GM21619 (cell line): ENCODE data around the gene PPP2R3B.
A peak's percentile ranks its signal among the peaks of the same experiment; 100 is the strongest.
"Not testable (repeated sequence)": the region's sequence is repeated elsewhere in the genome, so short reads cannot be mapped to it uniquely, and the experiment has no call there.

Source experiments
- ATAC-seq: cut with Tn5 transposase; IDR thresholded peaks from one replicate; pipeline ENCODE4 v1.9.1; 2021; ENCODE audit not compliant: unreplicated experiment

Gene PPP2R3B

GRCh38 chrX:405149-405548 is 18.4 kb upstream of the PPP2R3B start:
- ATAC-seq: no peak

- no peak for ATAC-seq
Measured at GRCh38 chrX:404656-405055, 17.9 kb upstream of the PPP2R3B start.

- no peak for ATAC-seq
Measured at GRCh38 chrX:402857-403256, 16.1 kb upstream of the PPP2R3B start.

GRCh38 chrX:400258-400657 is 13.6 kb upstream of the PPP2R3B start:
- no peak for ATAC-seq

GRCh38 chrX:397575-397974 is 10.9 kb upstream of the PPP2R3B start:
- ATAC-seq: no peak

- no peak for ATAC-seq
Measured at GRCh38 chrX:394830-395229, 8.1 kb upstream of the PPP2R3B start.

- no peak for ATAC-seq
Measured at GRCh38 chrX:392575-392846, 5.8 kb upstream of the PPP2R3B start.

GRCh38 chrX:391717-392574 is 5.2 kb upstream of the PPP2R3B start:
- no peak for ATAC-seq

- no peak for ATAC-seq
Measured at GRCh38 chrX:390459-390858, 3.8 kb upstream of the PPP2R3B start.

GRCh38 chrX:389021-389441 is 2.3 kb upstream of the PPP2R3B start:
- ATAC-seq: no peak

GRCh38 chrX:387729-388128 is 1.0 kb upstream of the PPP2R3B start:
- no peak for ATAC-seq

GRCh38 chrX:386239-386767 is 404 bp downstream of the PPP2R3B start:
- peak; percentile 27 for ATAC-seq

- ATAC-seq: not testable (repeated sequence)
Measured at GRCh38 chrX:385736-386135, 971 bp downstream of the PPP2R3B start.

GRCh38 chrX:384861-385260 is 1.8 kb downstream of the PPP2R3B start:
- ATAC-seq: no peak

GRCh38 chrX:378443-378842 is 8.3 kb downstream of the PPP2R3B start:
- ATAC-seq: no peak

- ATAC-seq: not testable (repeated sequence)
Measured at GRCh38 chrX:376206-376605, 10.5 kb downstream of the PPP2R3B start.

- no peak for ATAC-seq
Measured at GRCh38 chrX:375181-376036, 11.3 kb downstream of the PPP2R3B start.

- no peak for ATAC-seq
Measured at GRCh38 chrX:374596-374995, 12.1 kb downstream of the PPP2R3B start.

GRCh38 chrX:373641-374471 is 12.9 kb downstream of the PPP2R3B start:
- ATAC-seq: no peak

- no peak for ATAC-seq
Measured at GRCh38 chrX:372856-373640, 13.7 kb downstream of the PPP2R3B start.
